ENCODE measurements around the gene GALR2. TPM values are rescaled to one million over a fixed set of nuclear protein-coding genes. Genes with fewer than 3 reads are reported as not detected.

Gene GALR2
- total RNA-seq, 2 experiments from 2014 or later: 3.5 to 4.8 TPM

- ChIA-PET POLR2A (interaction anchor here (1.2 kb wide), 1 partner anchor 54 kb away, joined by 3 read pairs; no protein-coding TSS in a partner anchor), CTCF (interaction anchor here (0.6 to 19.6 kb wide), 12 partner anchors 9 to 273 kb away, joined by 3 to 337 read pairs (median 4); partner anchors contain the start of gene FOXJ1)
- Mint-ChIP-seq H3K27me3 (no peaks in the 10 kb centered on the region), H3K27ac (peak overlapping the region; percentile 33), H3K36me3 (no peaks in the 10 kb centered on the region), H3K4me3 (no peak overlapping the region), H3K9me3 (no peaks in the 10 kb centered on the region), H3K4me1 (ENCODE audit: low read depth) (peaks cover 12% of the 10 kb centered on the region)
- intact Hi-C loops (cut with micrococcal nuclease): no loop called here
- peak; percentile 29 for DNase-seq
Measured at GRCh38 chr17:76124582-76125390, 50.2 kb downstream of the GALR2 start.

- peaks cover 12% of the 10 kb centered on the region for H3K4me1 Mint-ChIP-seq (ENCODE audit: low read depth)
- H3K27me3 Mint-ChIP-seq: no peaks in the 10 kb centered on the region
- intact Hi-C loops (cut with micrococcal nuclease): no loop called here
- no peaks in the 10 kb centered on the region for H3K9me3 Mint-ChIP-seq
- CTCF ChIA-PET: interaction anchor here (0.6 to 19.6 kb wide), 8 partner anchors 9 to 174 kb away, joined by 3 to 337 read pairs (median 6); no protein-coding TSS in a partner anchor
- H3K36me3 Mint-ChIP-seq: no peaks in the 10 kb centered on the region
- POLR2A ChIA-PET: interaction anchor here (1.2 kb wide), 1 partner anchor 54 kb away, joined by 3 read pairs; no protein-coding TSS in a partner anchor
- H3K27ac Mint-ChIP-seq: no peak overlapping the region
- no peak for DNase-seq
- no peak overlapping the region for H3K4me3 Mint-ChIP-seq
Measured at GRCh38 chr17:76125391-76125675, 50.8 kb downstream of the GALR2 start.

- ChIA-PET CTCF (interaction anchor here (0.6 to 19.6 kb wide), 11 partner anchors 10 to 173 kb away, joined by 3 to 337 read pairs (median 4); no protein-coding TSS in a partner anchor), POLR2A (interaction anchor here (1.1 to 1.5 kb wide), 3 partner anchors 53 to 150 kb away, joined by 3 to 7 read pairs (median 3); no protein-coding TSS in a partner anchor)
- Mint-ChIP-seq H3K4me3 (no peak overlapping the region), H3K27me3 (no peaks in the 10 kb centered on the region), H3K27ac (no peak overlapping the region), H3K9me3 (no peaks in the 10 kb centered on the region), H3K36me3 (no peaks in the 10 kb centered on the region), H3K4me1 (ENCODE audit: low read depth) (peaks cover 12% of the 10 kb centered on the region)
- no peak for DNase-seq
- intact Hi-C loops (cut with micrococcal nuclease): no loop called here
Measured at GRCh38 chr17:76125922-76126321, 51.3 kb downstream of the GALR2 start.

Small RNA genes within 50 kb of the gene (microRNA-seq; reads per million reads assigned to microRNA genes)
- 5.9 reads per million, percentile 20 among the genes with 10 or more reads in this experiment for gene MIR6868 (ENCODE audit: borderline microRNAs expressed, borderline number of aligned reads, borderline replicate concordance)

Other genes with a start within 250 kb of the GALR2 start
- gene UNC13D, start 230.4 kb upstream of the GALR2 start, total RNA-seq: 100 to 1,000 TPM; 135 to 139 TPM
- gene WBP2, start 219.4 kb upstream of the GALR2 start, total RNA-seq: 10 to 100 TPM; 79.1 to 80.6 TPM
- gene TRIM47, start 196.2 kb upstream of the GALR2 start, total RNA-seq: 10 to 100 TPM; 18.5 to 19.5 TPM
- gene TRIM65, start 177.8 kb upstream of the GALR2 start, total RNA-seq: 10 to 100 TPM; 27.5 to 28.2 TPM
- 100 to 1,000 TPM; 108 TPM for gene MRPL38, start 169.9 kb upstream of the GALR2 start, total RNA-seq
- gene FBF1, start 133.7 kb upstream of the GALR2 start, total RNA-seq: 10 to 100 TPM; 17.2 to 18.1 TPM
- gene ACOX1, start 95.6 kb upstream of the GALR2 start, total RNA-seq: 10 to 100 TPM; 34.0 to 35.1 TPM
- gene TEN1, start 95.5 kb upstream of the GALR2 start, total RNA-seq: 10 to 100 TPM; 11.4 to 12.3 TPM
- gene CDK3, start 73.9 kb upstream of the GALR2 start, total RNA-seq: 1 to 10 TPM; 2.9 to 3.7 TPM
- gene EVPL, start 47.5 kb upstream of the GALR2 start, total RNA-seq: under 1 TPM in 1 of 2 experiments, not detected in 1; 0.02 TPM
- 100 to 1,000 TPM; 142 to 148 TPM for gene SRP68, start 2.3 kb upstream of the GALR2 start, total RNA-seq
- gene ZACN, start 4.4 kb downstream of the GALR2 start, total RNA-seq: 1 to 10 TPM; 4.9 to 5.1 TPM
- 10 to 100 TPM; 63.3 to 66.0 TPM for gene EXOC7, start 29.0 kb downstream of the GALR2 start, total RNA-seq
- gene FOXJ1, start 66.5 kb downstream of the GALR2 start, total RNA-seq: under 1 TPM; 0.22 to 0.29 TPM
- gene RNF157, start 165.7 kb downstream of the GALR2 start, total RNA-seq: 10 to 100 TPM; 25.4 to 28.0 TPM
- 100 to 1,000 TPM; 317 TPM for gene UBALD2, start 190.6 kb downstream of the GALR2 start, total RNA-seq
- 1 to 10 TPM; 1.0 to 1.1 TPM for gene QRICH2, start 233.5 kb downstream of the GALR2 start, total RNA-seq

All from activated CD4-positive, alpha-beta memory T cell treated with anti-CD3 and anti-CD28 coated beads for 36 hours (primary cell).